Ovary (tissue), 9 donors: ENCODE results near the gene ACE. TPM values are rescaled to one million over a fixed set of nuclear protein-coding genes. Genes with fewer than 3 reads are reported as not detected.
A peak's percentile ranks its signal among the peaks of the same experiment; 100 is the strongest.

Source experiments
- DNase-seq, 5 donors: peaks; one replicate each; pipeline ENCODE4 v3.0.0-alpha.2; 2019 to 2020
- H3K27ac ChIP-seq, 2 donors: fragments of 200-600 bp; one replicate each; pipeline versions ENCODE4 v1.5.1 to v1.8.0; 2019 to 2022
- H3K27me3 ChIP-seq: fragments of 200-600 bp; one replicate; pipeline ENCODE4 v1.8.0; 2022
- H3K36me3 ChIP-seq: fragments of 200-600 bp; sonication (generic); one replicate; pipeline ENCODE4 v1.5.1; 2019
- H3K4me1 ChIP-seq: one replicate; pipeline ENCODE4 v1.8.1; 2013; ENCODE audit warnings: mild to moderate bottlenecking, moderate library complexity; ENCODE audit not compliant: insufficient read depth
- H3K4me3 ChIP-seq: fragments of 200-600 bp; sonication (generic); one replicate; pipeline ENCODE4 v1.5.1; 2017
- H3K9me3 ChIP-seq, 2 donors: fragments of 200-600 bp in 1 of 2; sonication (generic) in 1 of 2; one replicate each; pipeline versions ENCODE4 v1.5.1 to v1.8.1; 2013 to 2019; ENCODE audit warnings: mild to moderate bottlenecking in 1 of 2, moderate library complexity in 1 of 2
- CTCF ChIP-seq, 3 donors: fragments of 450-650 bp in 2 of 3; fragments of 200-600 bp in 1 of 3; IDR thresholded peaks; one replicate each; pipeline versions ENCODE4 v1.5.1 to v1.8.0; 2016 to 2022; ENCODE audit warnings: antibody characterized with exemption in 3 of 3, mild to moderate bottlenecking in 1 of 3
- EP300 ChIP-seq: sonication (generic); formaldehyde crosslinking; IDR thresholded peaks from one replicate; pipeline ENCODE4 v1.6.1; 2017; ENCODE audit warnings: antibody characterized with exemption
- POLR2A ChIP-seq: fragments of 450-650 bp; IDR thresholded peaks from one replicate; pipeline ENCODE4 v1.6.1; 2017; ENCODE audit warnings: antibody characterized with exemption, mild to moderate bottlenecking, moderate library complexity
- WGBS, 3 donors: extraction: QIAGEN DNeasy Blood & Tissue Kit in 1 of 3; methylation state at CpG; one replicate each; pipeline versions ENCODE4 v1.1.5 to v1.1.7; 2013 to 2017; 5-methylcytosine and 5-hydroxymethylcytosine counted together
- intact Hi-C, 4 donors: fragments of 100-400 bp; cut with DNase I; formaldehyde crosslinking; loops; one replicate each; pipeline versions ENCODE4 v1.11.0 to v1.15.1; 2022 to 2023
- polyA plus RNA-seq, 2 donors: library from polyadenylated mRNA; stranded (reverse); fragments of 200-250 nt in 1 of 2; fragments of 350-450 nt in 1 of 2; fragmentation: Illumina TruSeq in 1 of 2; extraction: RNeasy Lipid Tissue Mini Kit (QIAGEN cat#74804) in 1 of 2; gene quantifications; one replicate each; pipeline ENCODE4 v1.2.3, GENCODE V29; 2013 to 2014
- total RNA-seq, 7 donors: library from RNA; depleted of rRNA in 2 of 7; stranded (reverse); fragments of >200 nt in 2 of 7; fragmentation: NEBNext Ultra II Directional in 3 of 7; extraction: Animal tissue kit (Norgen Biotek cat#: 25700) in 3 of 7; gene quantifications; one replicate each; pipeline versions ENCODE4 v1.1.0 to v1.2.4, GENCODE V29; 2016 to 2023
- donor health status: DM: no; HTN: no; CAD: no; lungs with moderate emphysema.
- donor health status: DM: no; HTN: no; CAD: no.
- donor health status: Bipolar disorder and iron deficiency.
- donor health status: DM: yes; HTN: yes; CAD: no.
- donor health status: DM: no; HTN: no; CAD: no.
- donor health status: DM: yes; HTN: yes; CAD: no.

The ACE gene
- total and polyA plus RNA-seq, 9 donors = 2.9 to 8.1 (median 5.1) TPM

GRCh38 chr17:63535640-63536039, 58.8 kb downstream of the ACE start:
- DNase-seq = no peak
- Histone ChIP-seq H3K9me3 (no peaks in the 10 kb centered on the region), H3K27me3 (no peaks in the 10 kb centered on the region)

GRCh38 chr17:63537001-63537400, 60.1 kb downstream of the ACE start:
- TF ChIP-seq POLR2A = no peak
- TF ChIP-seq CTCF (IDR thresholded peaks at IDR 0.05) = no peak
- no peak for TF ChIP-seq EP300
- H3K36me3 ChIP-seq = no peaks in the 10 kb centered on the region
- 53 to 64% (median 57%) methylated on average over 4 of the region's 4 CpGs for WGBS, 3 donors
- H3K4me3 ChIP-seq = no peak overlapping the region
- no peaks in the 10 kb centered on the region for H3K27me3 ChIP-seq
- H3K4me1 ChIP-seq = no peaks in the 10 kb centered on the region
- peak in 1 of 5 donors; percentile 11 for DNase-seq
- H3K27ac ChIP-seq = no peak overlapping the region
- intact Hi-C loops = no loop called here
- H3K9me3 ChIP-seq = no peaks in the 10 kb centered on the region

More at GRCh38 chr17:63535640-63536039, 58.8 kb downstream of the ACE start:
- Histone ChIP-seq H3K36me3 (no peaks in the 10 kb centered on the region), H3K4me1 (no peaks in the 10 kb centered on the region), H3K4me3 (no peak overlapping the region), H3K27ac (no peak overlapping the region)
- intact Hi-C loops = no loop called here
- WGBS, 3 donors = 93 to 95% (median 93%) methylated on average over 24 of the region's 24 CpGs
- TF ChIP-seq CTCF (IDR thresholded peaks at IDR 0.05) (no peak), POLR2A (no peak), EP300 (no peak)

GRCh38 chr17:63537991-63538692, 61.3 kb downstream of the ACE start:
- intact Hi-C loops = no loop called here
- H3K27me3 ChIP-seq = no peaks in the 10 kb centered on the region
- TF ChIP-seq CTCF (IDR thresholded peaks at IDR 0.05) (no peak), POLR2A (no peak), EP300 (no peak)
- no peak overlapping the region for H3K27ac ChIP-seq
- H3K36me3 ChIP-seq = no peaks in the 10 kb centered on the region
- no peaks in the 10 kb centered on the region for H3K4me1 ChIP-seq
- no peak for DNase-seq
- H3K4me3 ChIP-seq = no peak overlapping the region
- WGBS, 3 donors = 3 to 5% (median 4%) methylated on average over 39 to 62 of the region's 62 CpGs
- H3K9me3 ChIP-seq = no peaks in the 10 kb centered on the region

- 60 to 64% (median 61%) methylated on average over 9 of the region's 9 CpGs for WGBS, 3 donors
- Histone ChIP-seq H3K36me3 (no peaks in the 10 kb centered on the region), H3K9me3 (no peaks in the 10 kb centered on the region), H3K27me3 (no peaks in the 10 kb centered on the region), H3K27ac (no peak overlapping the region), H3K4me3 (no peak overlapping the region), H3K4me1 (no peaks in the 10 kb centered on the region)
- intact Hi-C loops = no loop called here
- no peak for DNase-seq
- TF ChIP-seq POLR2A (no peak), EP300 (no peak), CTCF (IDR thresholded peaks at IDR 0.05) (no peak)
Measured at GRCh38 chr17:63538693-63539595, 62.1 kb downstream of the ACE start.
